K562 (cell line): ENCODE measurements around the gene LAMA2. TPM values are rescaled to one million over a fixed set of nuclear protein-coding genes. Genes with fewer than 3 reads are reported as not detected.

Experiments used
- ATAC-seq: fragments of 200-7000 bp; cut with Tn5 transposase; 3 replicates; pipeline ENCODE4 v1.9.1; 2020; ENCODE audit warnings: moderate library complexity
- BruUV-seq: library from RNA; stranded (reverse); fragments of 400-500 nt; replicated peaks from 2 replicates; lab custom pipeline; 2021; lab: Mats Ljungman, UMichigan
- CTCF ChIA-PET: fragments of 300-600 bp; formaldehyde crosslinking; extraction: SDS; loops from one replicate; lab custom pipeline; 2021; ENCODE audit warnings: low intra/inter-chr PET ratio; lab: Yijun Ruan, JAX
- POLR2A ChIA-PET: fragments of 300-600, 350-650 bp; sonication (Branson Sonifier 250); formaldehyde crosslinking; extraction: SDS; loops from one replicate; lab custom pipeline; 2021; ENCODE audit warnings: antibody characterized with exemption, inconsistent platforms; lab: Yijun Ruan, JAX
- DNase-seq, 4 experiments: peaks; one replicate each; pipeline versions ENCODE4 v3.0.0 to v3.0.0-alpha.2; 2011 to 2018; ENCODE audit warnings: low spot score in 3 of 4, mixed read lengths in 3 of 4; ENCODE audit errors: extremely low read depth in 1 of 4
- FAIRE-seq: peaks from 2 replicates; lab custom pipeline; 2011; peaks lifted over from hg19 to GRCh38; lab: Jason Lieb, UNC
- H2AFZ ChIP-seq: 2 replicates; pipeline ENCODE4 v1.6.0; 2011; ENCODE audit warnings: low read depth, low read length, control low read depth, inconsistent platforms
- H3K27ac ChIP-seq: fragments of 200-600 bp; 3 replicates; pipeline ENCODE4 v1.8.0; 2011; ENCODE audit warnings: low read depth, mild to moderate bottlenecking, control low read depth, inconsistent platforms, low read length, moderate library complexity, mixed read lengths; ENCODE audit errors: extremely low read depth
- H3K27me3 ChIP-seq, 2 experiments: fragments of 300-600 bp in 1 of 2; 2 replicates in 1 of 2; 3 replicates in 1 of 2; pipeline versions ENCODE4 v1.6.0 to v1.8.0; 2011; ENCODE audit warnings: inconsistent platforms in 2 of 2, low read length in 2 of 2, mild to moderate bottlenecking in 1 of 2, mixed read lengths in 1 of 2, moderate library complexity in 1 of 2; ENCODE audit not compliant: control insufficient read depth in 2 of 2, insufficient read depth in 2 of 2
- H3K36me3 ChIP-seq: fragments of 300-600 bp; 3 replicates; pipeline ENCODE4 v1.8.0; 2011; ENCODE audit warnings: mild to moderate bottlenecking, low read length, inconsistent platforms; ENCODE audit not compliant: control insufficient read depth, insufficient read depth
- H3K4me1 ChIP-seq, 2 experiments: fragments of 200-600 bp in 1 of 2; replicated peaks in 1 of 2; 2 replicates in 1 of 2; 3 replicates in 1 of 2; pipeline versions ENCODE4 v1.5.1 to v1.8.0; 2011; ENCODE audit warnings: inconsistent platforms in 2 of 2, low read length in 2 of 2, mild to moderate bottlenecking in 1 of 2, mixed read lengths in 1 of 2, moderate library complexity in 1 of 2; ENCODE audit not compliant: control insufficient read depth in 2 of 2, insufficient read depth in 2 of 2
- H3K4me2 ChIP-seq: 2 replicates; pipeline ENCODE4 v1.6.1; 2011; ENCODE audit warnings: low read length, control low read depth, inconsistent platforms, mixed read lengths; ENCODE audit not compliant: insufficient read depth
- H3K4me3 ChIP-seq: fragments of 200-600 bp; sonication (generic), shearing (Covaris generic); 2 replicates; pipeline ENCODE4 v1.5.1; 2016; ENCODE audit warnings: control low read depth, inconsistent platforms
- H3K79me2 ChIP-seq: fragments of 200-600 bp; 3 replicates; pipeline ENCODE4 v1.8.0; 2011; ENCODE audit warnings: low read length, inconsistent platforms; ENCODE audit not compliant: control insufficient read depth, insufficient read depth
- H3K9ac ChIP-seq, 2 experiments: 2 replicates each; pipeline versions ENCODE4 v1.6.0 to v1.6.1; 2011; ENCODE audit warnings: low read depth in 2 of 2, low read length in 2 of 2, control low read depth in 1 of 2, inconsistent platforms in 1 of 2, mild to moderate bottlenecking in 1 of 2, mixed read lengths in 1 of 2; ENCODE audit not compliant: insufficient read depth in 1 of 2
- H3K9me1 ChIP-seq: one replicate; pipeline ENCODE4 v1.6.0; 2011; ENCODE audit warnings: inconsistent platforms, mild to moderate bottlenecking, low read length, moderate library complexity; ENCODE audit not compliant: control insufficient read depth, insufficient read depth
- H3K9me3 ChIP-seq: replicated peaks from 2 replicates; pipeline ENCODE4 v1.5.1; 2011; ENCODE audit warnings: low read depth, low read length, inconsistent platforms; ENCODE audit not compliant: control insufficient read depth, insufficient read depth
- H4K20me1 ChIP-seq: replicated peaks from 2 replicates; pipeline ENCODE4 v1.6.1; 2011; ENCODE audit warnings: low read length, inconsistent platforms, mixed read lengths; ENCODE audit not compliant: control insufficient read depth, insufficient read depth
- BHLHE40 ChIP-seq: IDR thresholded peaks from 2 replicates; pipeline ENCODE4 v1.6.1; 2011; ENCODE audit warnings: low read length, improper control_type of control experiment
- CBFA2T2 ChIP-seq: fragments of 450-650 bp; conservative IDR thresholded peaks from 2 replicates; pipeline ENCODE4 v1.6.1; 2017; ENCODE audit warnings: mild to moderate bottlenecking
- CBFA2T3 ChIP-seq: fragments of 450-650 bp; IDR thresholded peaks from 2 replicates; pipeline ENCODE4 v1.6.1; 2017
- MEF2A ChIP-seq: IDR thresholded peaks from 2 replicates; pipeline ENCODE4 v1.6.1; 2011; ENCODE audit warnings: low read depth, mild to moderate bottlenecking, low read length, moderate library complexity; ENCODE audit not compliant: control insufficient read depth
- TCF3 ChIP-seq: sonication (generic); formaldehyde crosslinking; IDR thresholded peaks from 2 replicates; pipeline ENCODE4 v1.4.0; 2020; ENCODE audit warnings: mild to moderate bottlenecking, missing genetic modification reagents
- TEAD4 ChIP-seq, 2 experiments: sonication (generic) in 1 of 2; formaldehyde crosslinking in 1 of 2; IDR thresholded peaks; 2 replicates each; pipeline versions ENCODE4 v1.6.1 to v1.8.0; 2012 to 2022; ENCODE audit warnings: borderline replicate concordance in 1 of 2, inconsistent platforms in 1 of 2, low read length in 1 of 2, mild to moderate bottlenecking in 1 of 2, missing genetic modification reagents in 1 of 2
- ZBTB7A ChIP-seq: IDR thresholded peaks from 2 replicates; pipeline ENCODE4 v1.6.1; 2011; ENCODE audit warnings: low read depth, mild to moderate bottlenecking, low read length, moderate library complexity, borderline replicate concordance; ENCODE audit not compliant: control insufficient read depth
- WGBS: fragments of 100-300 bp; shearing (Covaris generic); methylation state at CpG from one replicate; pipeline ENCODE4 v1.1.6; 2016; ENCODE audit warnings: low coverage, mixed read lengths; ENCODE audit not compliant: insufficient coverage; ENCODE audit errors: missing lambda C conversion rate; 5-methylcytosine and 5-hydroxymethylcytosine counted together
- in situ Hi-C: fragments of 300-500 bp; cut with MboI; formaldehyde crosslinking; loops from 4 replicates; pipeline ENCODE4 v1.15.0; 2018; ENCODE audit warnings: inconsistent platforms, mixed read lengths
- intact Hi-C: fragments of 100-400 bp; cut with micrococcal nuclease; formaldehyde crosslinking; loops from 2 replicates; pipeline ENCODE4 v1.14.2; 2022
- polyA plus RNA-seq, 8 experiments: library from polyadenylated mRNA; depleted of rRNA in 4 of 8; stranded (reverse) in 5 of 8; unstranded in 3 of 8; fragments of >200 nt; fragmentation: Nextera tagmentation in 2 of 8; fragmentation: Illumina TruSeq in 1 of 8; extraction: Ambion mirVana in 2 of 8; extraction: Trizol in 1 of 8; gene quantifications; 2 replicates each; pipeline versions ENCODE4 v1.2.1 to v1.2.3, GENCODE V29; 2011 to 2014; ENCODE audit warnings: inconsistent platforms in 1 of 8, missing spikeins in 1 of 8
- total RNA-seq, 7 experiments: library from RNA; depleted of rRNA in 6 of 7; stranded (reverse); fragments of >200 nt in 6 of 7; fragmentation: Illumina TruSeq in 2 of 7; extraction: Trizol in 2 of 7; gene quantifications; 2 replicates each; pipeline versions ENCODE4 v1.2.1 to v1.2.3, GENCODE V29; 2011 to 2021; ENCODE audit warnings: low replicate concordance in 1 of 7
- TF ChIP-seq, protein P1 (sequence below): fragments of 250-450 bp; sonication (Bioruptor Pico); IDR thresholded peaks from 2 replicates; pipeline ENCODE4 v1.4.0; 2020; ENCODE audit warnings: mild to moderate bottlenecking
- TF ChIP-seq, protein P2 (sequence below): sonication (generic); formaldehyde crosslinking; IDR thresholded peaks from 2 replicates; pipeline ENCODE4 v1.8.1; 2023; ENCODE audit warnings: mild to moderate bottlenecking, missing genetic modification reagents
- TF ChIP-seq, protein P3 (sequence below): sonication (generic); formaldehyde crosslinking; IDR thresholded peaks from 2 replicates; pipeline ENCODE4 v1.8.0; 2022; ENCODE audit warnings: missing genetic modification reagents, mild to moderate bottlenecking, borderline replicate concordance

Gene LAMA2
- total and polyA plus RNA-seq, 9 of the 15 experiments (the other 6 are each of a cell fraction or from before 2014, with no cell fraction given), result 0.04 to 1.5 (median 0.36) TPM

DNA sequence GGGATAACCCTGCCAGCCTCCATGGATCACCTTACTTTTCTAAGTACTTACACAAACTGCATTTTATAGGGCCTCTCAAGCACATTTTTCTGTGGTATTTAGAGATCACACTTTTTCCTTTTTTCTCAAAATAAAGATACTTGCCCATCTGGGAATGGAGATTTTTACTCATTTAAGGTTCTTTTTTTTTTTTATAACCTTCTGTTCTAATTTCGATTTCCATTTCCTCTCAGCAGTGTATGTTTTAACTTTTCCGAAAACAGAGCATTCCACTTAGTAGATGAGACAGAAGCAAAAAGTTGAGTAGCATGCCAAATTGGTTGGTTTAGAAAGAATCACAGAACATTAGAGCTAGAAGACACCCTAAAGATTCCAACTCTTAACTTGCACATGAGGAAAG is 612.7 kb downstream of the LAMA2 start (continued):
- TF ChIP-seq, protein P1, sequence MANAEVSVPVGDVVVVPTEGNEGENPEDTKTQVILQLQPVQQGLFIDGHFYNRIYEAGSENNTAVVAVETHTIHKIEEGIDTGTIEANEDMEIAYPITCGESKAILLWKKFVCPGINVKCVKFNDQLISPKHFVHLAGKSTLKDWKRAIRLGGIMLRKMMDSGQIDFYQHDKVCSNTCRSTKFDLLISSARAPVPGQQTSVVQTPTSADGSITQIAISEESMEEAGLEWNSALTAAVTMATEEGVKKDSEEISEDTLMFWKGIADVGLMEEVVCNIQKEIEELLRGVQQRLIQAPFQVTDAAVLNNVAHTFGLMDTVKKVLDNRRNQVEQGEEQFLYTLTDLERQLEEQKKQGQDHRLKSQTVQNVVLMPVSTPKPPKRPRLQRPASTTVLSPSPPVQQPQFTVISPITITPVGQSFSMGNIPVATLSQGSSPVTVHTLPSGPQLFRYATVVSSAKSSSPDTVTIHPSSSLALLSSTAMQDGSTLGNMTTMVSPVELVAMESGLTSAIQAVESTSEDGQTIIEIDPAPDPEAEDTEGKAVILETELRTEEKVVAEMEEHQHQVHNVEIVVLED, result no peak

DNA sequence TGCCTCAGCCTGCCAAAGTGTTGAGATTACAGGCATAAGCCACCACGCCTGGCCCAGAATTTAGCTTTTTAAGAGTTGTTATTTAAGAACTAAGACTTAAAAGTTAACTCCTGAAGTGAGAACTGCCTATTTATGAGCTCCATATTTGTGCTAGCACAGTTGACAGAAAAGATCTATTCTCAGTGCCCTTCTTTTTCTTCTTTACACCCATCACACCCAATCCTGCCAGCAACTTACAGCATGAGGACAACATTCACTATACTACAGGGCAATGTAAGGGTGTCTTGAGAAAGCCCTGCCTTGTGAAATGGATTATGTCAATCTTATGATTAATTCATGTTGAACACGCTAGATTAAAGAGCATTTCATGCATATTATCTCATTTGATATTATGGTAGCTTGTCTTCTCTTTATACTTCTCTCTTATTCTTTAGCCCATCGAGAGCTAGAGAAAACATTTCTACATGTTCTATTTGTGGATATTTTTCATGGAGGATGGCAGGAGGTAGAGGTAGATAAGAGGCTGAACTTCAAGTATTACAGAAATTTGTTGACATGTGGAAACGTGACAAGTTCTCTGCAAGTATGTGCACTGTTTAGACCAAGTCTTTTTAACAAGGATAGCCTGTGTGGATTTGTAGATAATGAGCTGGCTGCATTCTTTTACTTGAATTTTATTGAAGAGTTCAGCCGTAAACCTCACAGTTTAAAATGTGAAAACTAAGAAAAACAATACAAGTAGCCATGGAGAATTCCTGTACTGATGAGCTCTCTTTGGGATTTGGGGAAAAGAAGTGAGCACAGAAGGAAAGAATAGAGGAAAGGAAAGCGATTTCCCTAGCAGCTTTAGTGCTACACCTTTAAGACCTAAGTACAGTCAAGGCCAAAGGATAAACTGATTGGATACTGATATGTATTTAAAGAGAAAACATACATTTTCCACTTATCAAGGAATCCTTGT is 614.8 kb downstream of the LAMA2 start:
- peak in 2 of 4 experiments; percentile 9 to 19 for DNase-seq
- no peak overlapping the region for H3K4me3 ChIP-seq
- no peaks in the 10 kb centered on the region for H3K27me3 ChIP-seq
- ATAC-seq, result no peak
- CTCF ChIA-PET, result interaction anchor here (1.2 to 2.3 kb wide), 2 partner anchors 69 to 77 kb away, joined by 13 to 17 read pairs; no protein-coding TSS in a partner anchor
- H3K79me2 ChIP-seq, result no peaks in the 10 kb centered on the region
- intact Hi-C loops, result loop anchor here (2.0 kb wide), 1 partner anchor 523 kb away; no protein-coding TSS in a partner anchor
- H3K36me3 ChIP-seq, result no peaks in the 10 kb centered on the region
- H2AFZ ChIP-seq, result no peak overlapping the region
- H3K27ac ChIP-seq, result no peak overlapping the region
- in situ Hi-C loops, result loop anchor here (10.0 kb wide), 1 partner anchor 527 kb away; no protein-coding TSS in a partner anchor
- H3K4me1 ChIP-seq, result peaks cover 2 to 19% of the 10 kb centered on the region in 2 experiments; a peak in 2 of 5 replicates
- H3K9me1 ChIP-seq, result no peaks in the 10 kb centered on the region
- no TSS peak for BruUV-seq
- H4K20me1 ChIP-seq, result no peaks in the 10 kb centered on the region
- peak; percentile 49 for TF ChIP-seq BHLHE40
- peak; percentile 33; the same call in 1 of the 2 replicates for TF ChIP-seq MEF2A
- TF ChIP-seq CBFA2T3, result peak; percentile 57
- TF ChIP-seq TEAD4 (IDR thresholded peaks at IDR 0.05; ENCODE audit: low read length), result peak; percentile 13; the same call in 1 of the 2 replicates
- no peak for TF ChIP-seq TEAD4 (CRISPR knock-in tag; IDR thresholded peaks at IDR 0.05; ENCODE audit: borderline replicate concordance)
- no peak for TF ChIP-seq ZBTB7A
- TF ChIP-seq, protein P2, sequence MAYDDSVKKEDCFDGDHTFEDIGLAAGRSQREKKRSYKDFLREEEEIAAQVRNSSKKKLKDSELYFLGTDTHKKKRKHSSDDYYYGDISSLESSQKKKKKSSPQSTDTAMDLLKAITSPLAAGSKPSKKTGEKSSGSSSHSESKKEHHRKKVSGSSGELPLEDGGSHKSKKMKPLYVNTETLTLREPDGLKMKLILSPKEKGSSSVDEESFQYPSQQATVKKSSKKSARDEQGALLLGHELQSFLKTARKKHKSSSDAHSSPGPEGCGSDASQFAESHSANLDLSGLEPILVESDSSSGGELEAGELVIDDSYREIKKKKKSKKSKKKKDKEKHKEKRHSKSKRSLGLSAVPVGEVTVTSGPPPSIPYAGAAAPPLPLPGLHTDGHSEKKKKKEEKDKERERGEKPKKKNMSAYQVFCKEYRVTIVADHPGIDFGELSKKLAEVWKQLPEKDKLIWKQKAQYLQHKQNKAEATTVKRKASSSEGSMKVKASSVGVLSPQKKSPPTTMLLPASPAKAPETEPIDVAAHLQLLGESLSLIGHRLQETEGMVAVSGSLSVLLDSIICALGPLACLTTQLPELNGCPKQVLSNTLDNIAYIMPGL (CRISPR knock-in tag), result no peak
- peak; percentile 72 for TF ChIP-seq TCF3 (CRISPR knock-in tag)
- TF ChIP-seq CBFA2T2, result peak; percentile 39
- TF ChIP-seq, protein P3, sequence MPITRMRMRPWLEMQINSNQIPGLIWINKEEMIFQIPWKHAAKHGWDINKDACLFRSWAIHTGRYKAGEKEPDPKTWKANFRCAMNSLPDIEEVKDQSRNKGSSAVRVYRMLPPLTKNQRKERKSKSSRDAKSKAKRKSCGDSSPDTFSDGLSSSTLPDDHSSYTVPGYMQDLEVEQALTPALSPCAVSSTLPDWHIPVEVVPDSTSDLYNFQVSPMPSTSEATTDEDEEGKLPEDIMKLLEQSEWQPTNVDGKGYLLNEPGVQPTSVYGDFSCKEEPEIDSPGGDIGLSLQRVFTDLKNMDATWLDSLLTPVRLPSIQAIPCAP, result no peak
- TF ChIP-seq, all 486 proteins: peak for 6
- H3K9ac ChIP-seq, result no peak overlapping the region
- no peak overlapping the region; the same call in 1 of the 2 replicates for H3K4me2 ChIP-seq
- no peaks in the 10 kb centered on the region for H3K9me3 ChIP-seq
- POLR2A ChIA-PET, result interaction anchor here (0.9 kb wide), 1 partner anchor 367 kb away, joined by 3 read pairs; no protein-coding TSS in a partner anchor
- no peak for FAIRE-seq
- 12% methylated on average over 6 of the region's 6 CpGs for WGBS
